Lung (tissue), 16 donors: ENCODE measurements around the gene MOSMO. TPM values are rescaled to one million over a fixed set of nuclear protein-coding genes. Genes with fewer than 3 reads are reported as not detected.
A peak's percentile ranks its signal among the peaks of the same experiment; 100 is the strongest.

Experiments used
- ATAC-seq: fragments of 200-7000 bp; cut with Tn5 transposase; one replicate; pipeline ENCODE4 v1.9.1; 2020; ENCODE audit warnings: moderate number of reproducible peaks; ENCODE audit not compliant: insufficient read depth, low FRiP score
- DNase-seq, 3 donors: peaks; one replicate each; pipeline ENCODE4 v3.0.0-alpha.2; 2013 to 2017
- H3K27ac ChIP-seq, 2 donors: one replicate each; pipeline ENCODE4 v1.5.1; 2013; ENCODE audit warnings: mild to moderate bottlenecking in 2 of 2, moderate library complexity in 2 of 2, control low read depth in 1 of 2, inconsistent platforms in 1 of 2, low read depth in 1 of 2, low read length in 1 of 2
- H3K27me3 ChIP-seq, 3 donors: one replicate each; pipeline ENCODE4 v1.5.1; 2013; ENCODE audit warnings: low read length in 2 of 3; ENCODE audit not compliant: control insufficient read depth in 3 of 3, insufficient read depth in 3 of 3
- H3K36me3 ChIP-seq, 4 donors: one replicate each; pipeline ENCODE4 v1.5.1; 2013; ENCODE audit warnings: low read length in 4 of 4, mild to moderate bottlenecking in 1 of 4, moderate library complexity in 1 of 4; ENCODE audit not compliant: control insufficient read depth in 4 of 4, insufficient read depth in 4 of 4
- H3K4me1 ChIP-seq, 5 donors: one replicate each; pipeline ENCODE4 v1.5.1; 2013; ENCODE audit warnings: low read length in 5 of 5, mild to moderate bottlenecking in 2 of 5, moderate library complexity in 1 of 5; ENCODE audit not compliant: control insufficient read depth in 5 of 5, insufficient read depth in 5 of 5
- H3K4me3 ChIP-seq: one replicate; pipeline ENCODE4 v1.5.1; 2013; ENCODE audit warnings: mild to moderate bottlenecking, control low read depth, moderate library complexity
- H3K9ac ChIP-seq, 2 donors: one replicate each; pipeline ENCODE4 v1.5.1; 2013; ENCODE audit warnings: low read length in 2 of 2, control low read depth in 1 of 2; ENCODE audit not compliant: insufficient read depth in 1 of 2
- H3K9me3 ChIP-seq, 4 donors: one replicate each; pipeline ENCODE4 v1.5.1; 2013; ENCODE audit warnings: low read length in 3 of 4, mild to moderate bottlenecking in 1 of 4, moderate library complexity in 1 of 4; ENCODE audit not compliant: control insufficient read depth in 4 of 4, insufficient read depth in 3 of 4
- CTCF ChIP-seq: IDR thresholded peaks from 2 replicates; pipeline ENCODE4 v1.5.1; 2012; ENCODE audit warnings: mild to moderate bottlenecking; ENCODE audit errors: control extremely low read depth, extremely low read depth
- WGBS, 2 donors: extraction: QIAGEN DNeasy Blood & Tissue Kit; methylation state at CpG; one replicate each; pipeline ENCODE4 v1.1.7; 2013; 5-methylcytosine and 5-hydroxymethylcytosine counted together
- long read RNA-seq, 5 donors: transcript quantifications; one replicate each; lab custom pipeline, GENCODE V29; 2026
- polyA plus RNA-seq, 2 donors: library from polyadenylated mRNA; stranded (reverse); fragments of 200-250 nt; gene quantifications; one replicate each; pipeline ENCODE4 v1.2.1, GENCODE V29; 2013
- total RNA-seq, 2 donors: library from RNA; depleted of rRNA in 1 of 2; stranded (reverse); fragments of >200 nt in 1 of 2; gene quantifications; one replicate each; pipeline ENCODE4 v1.2.1, GENCODE V29; 2014 to 2021
- donor health status: control.
- donor health status: control.
- donor health status: Bipolar disorder and iron deficiency.
- donor health status: healthy.
- donor health status: DM: yes; HTN: yes; CAD: no.

Gene MOSMO
- total RNA-seq = 10 to 100 TPM; 11.7 to 30.6 TPM
- polyA plus RNA-seq = 10 to 100 TPM; 10.3 to 10.9 TPM
- long read RNA-seq, donor 1, full-length matches to known transcripts = 10 of 10 reads
- long read RNA-seq, donor 1, partial matches to known transcripts = 0 of 10 reads
- long read RNA-seq, donor 1, other reads (novel, unspliced or antisense) = 0 of 10 reads
- long read RNA-seq, donor 2, full-length matches to known transcripts = 7 of 7 reads
- long read RNA-seq, donor 2, partial matches to known transcripts = 0 of 7 reads
- long read RNA-seq, donor 2, other reads (novel, unspliced or antisense) = 0 of 7 reads
- long read RNA-seq, donor 3, full-length matches to known transcripts = 4 of 4 reads
- long read RNA-seq, donor 3, partial matches to known transcripts = 0 of 4 reads
- long read RNA-seq, donor 3, other reads (novel, unspliced or antisense) = 0 of 4 reads
- long read RNA-seq, donor 4, full-length matches to known transcripts = 6 of 6 reads
- long read RNA-seq, donor 4, partial matches to known transcripts = 0 of 6 reads
- long read RNA-seq, donor 4, other reads (novel, unspliced or antisense) = 0 of 6 reads
- long read RNA-seq, donor 5, full-length matches to known transcripts = 16 of 25 reads
- long read RNA-seq, donor 5, partial matches to known transcripts = 9 of 25 reads
- long read RNA-seq, donor 5, other reads (novel, unspliced or antisense) = 0 of 25 reads

- Histone ChIP-seq H3K9me3 (no peaks in the 10 kb centered on the region), H3K9ac (peak within 1 kb of the TSS; percentile 50 to 59), H3K27me3 (no peaks in the 10 kb centered on the region), H3K36me3 (no peaks in the 10 kb centered on the region), H3K4me1 (peaks cover 3 to 30% (median 11%) of the 10 kb centered on the region in 5 donors), H3K27ac (peak within 1 kb of the TSS; percentile 84 to 87), H3K4me3 (peak within 1 kb of the TSS; percentile 98)
- peak; percentile 87 for ATAC-seq
- no peak for TF ChIP-seq CTCF
- 0 to 1% methylated on average over 27 to 78 of the region's 78 CpGs for WGBS, 2 donors
- DNase-seq = peak; percentile 67 to 75 (median 69)
Observed at GRCh38 chr16:22007509-22008214, at the start of gene MOSMO. MOSMO (plus strand) TSS chr16:22008111; CDS start chr16:22008302, 191 bp downstream.

- H3K27ac ChIP-seq = no peak overlapping the region
- peaks cover 1 to 15% (median 4%) of the 10 kb centered on the region in 5 donors for H3K4me1 ChIP-seq
- no peak for ATAC-seq
- H3K36me3 ChIP-seq = peaks cover 28 to 43% (median 32%) of the 10 kb centered on the region in 4 donors
- H3K9me3 ChIP-seq = no peaks in the 10 kb centered on the region
- H3K9ac ChIP-seq = no peak overlapping the region
- no peaks in the 10 kb centered on the region for H3K27me3 ChIP-seq
- no peak for DNase-seq
- H3K4me3 ChIP-seq = no peak overlapping the region
- no peak for TF ChIP-seq CTCF
- WGBS, 2 donors = 74 to 80% methylated on average over 3 of the region's 3 CpGs
Observed at GRCh38 chr16:21959050-21959449, 48.9 kb upstream of the MOSMO start.

- H3K27me3 ChIP-seq = no peaks in the 10 kb centered on the region
- H3K9ac ChIP-seq = no peak overlapping the region
- no peak overlapping the region for H3K27ac ChIP-seq
- H3K9me3 ChIP-seq = no peaks in the 10 kb centered on the region
- H3K4me1 ChIP-seq = peaks cover 0 to 4% (median 0%) of the 10 kb centered on the region in 5 donors
- TF ChIP-seq CTCF = no peak
- no peak overlapping the region for H3K4me3 ChIP-seq
- no peak for DNase-seq
- H3K36me3 ChIP-seq = peaks cover 40 to 62% (median 53%) of the 10 kb centered on the region in 4 donors
- WGBS, 2 donors = 94% methylated on average over 5 of the region's 5 CpGs
- no peak for ATAC-seq
Observed at GRCh38 chr16:21962475-21962874, 45.4 kb upstream of the MOSMO start.
